GM12878 (cell line): Measurements from ENCODE around the gene TMEM86B. TPM values are rescaled to one million over a fixed set of nuclear protein-coding genes. Genes with fewer than 3 reads are reported as not detected.

Source experiments
- ATF2 ChIP-seq: IDR thresholded peaks from 2 replicates; pipeline ENCODE4 v1.6.1; 2012; ENCODE audit warnings: low read length, inconsistent platforms
- BCL3 ChIP-seq: IDR thresholded peaks from 2 replicates; pipeline ENCODE4 v1.6.1; 2011; ENCODE audit warnings: borderline replicate concordance, low read depth, mild to moderate bottlenecking, moderate library complexity, low read length; ENCODE audit not compliant: insufficient read depth, poor library complexity, severe bottlenecking
- CBX3 ChIP-seq: fragments of 200-600 bp; sonication (generic); IDR thresholded peaks from 2 replicates; pipeline ENCODE4 v1.6.1; 2016; ENCODE audit warnings: low read depth, borderline replicate concordance
- E4F1 ChIP-seq: fragments of 450-650 bp; IDR thresholded peaks from 2 replicates; pipeline ENCODE4 v1.6.1; 2018; ENCODE audit warnings: borderline replicate concordance, mild to moderate bottlenecking; ENCODE audit not compliant: partially characterized antibody
- ESRRA ChIP-seq: IDR thresholded peaks from 2 replicates; pipeline ENCODE4 v1.6.1; 2012; ENCODE audit warnings: mild to moderate bottlenecking, low read length, improper control_type of control experiment
- FOXK2 ChIP-seq: fragments of 450-650 bp; IDR thresholded peaks from 2 replicates; pipeline ENCODE4 v1.6.1; 2017; ENCODE audit warnings: mild to moderate bottlenecking, moderate library complexity
- GABPA ChIP-seq: IDR thresholded peaks from 2 replicates; pipeline ENCODE4 v1.6.1; 2014; ENCODE audit warnings: antibody characterized with exemption, low read depth, mild to moderate bottlenecking, inconsistent platforms
- IRF4 ChIP-seq: IDR thresholded peaks from 2 replicates; pipeline ENCODE4 v1.6.1; 2011; ENCODE audit warnings: low read depth, low read length
- JUNB ChIP-seq: IDR thresholded peaks from 2 replicates; pipeline ENCODE4 v1.6.1; 2016; ENCODE audit warnings: antibody characterized with exemption, mild to moderate bottlenecking
- JUND ChIP-seq: IDR thresholded peaks from 2 replicates; pipeline ENCODE4 v1.6.1; 2012; ENCODE audit warnings: low read depth, mild to moderate bottlenecking, low read length, improper control_type of control experiment, moderate library complexity
- MAX ChIP-seq: IDR thresholded peaks from 2 replicates; pipeline ENCODE4 v1.6.1; 2012; ENCODE audit warnings: low read depth, low read length, improper control_type of control experiment
- NFYB ChIP-seq: IDR thresholded peaks from 2 replicates; pipeline ENCODE4 v1.6.1; 2011; ENCODE audit warnings: low read depth, mild to moderate bottlenecking, low read length, improper control_type of control experiment, moderate library complexity; ENCODE audit not compliant: insufficient read depth
- POLR2AphosphoS5 ChIP-seq: IDR thresholded peaks from 2 replicates; pipeline ENCODE4 v1.6.1; 2011; ENCODE audit warnings: mild to moderate bottlenecking, low read length, inconsistent platforms
- SIX5 ChIP-seq: IDR thresholded peaks from 2 replicates; pipeline ENCODE4 v1.6.1; 2011; ENCODE audit warnings: mild to moderate bottlenecking, low read depth, low read length, moderate library complexity; ENCODE audit not compliant: severe bottlenecking
- SREBF1 ChIP-seq: IDR thresholded peaks from 2 replicates; pipeline ENCODE4 v1.6.1; 2012; ENCODE audit warnings: mild to moderate bottlenecking, low read length
- SREBF2 ChIP-seq: IDR thresholded peaks from 2 replicates; pipeline ENCODE4 v1.6.1; 2012; ENCODE audit warnings: mild to moderate bottlenecking, low read length
- TARDBP ChIP-seq: IDR thresholded peaks from 2 replicates; pipeline ENCODE4 v1.6.1; 2016; ENCODE audit warnings: borderline replicate concordance
- ZBED1 ChIP-seq: IDR thresholded peaks from 2 replicates; pipeline ENCODE4 v1.6.1; 2016; ENCODE audit warnings: borderline replicate concordance
- ZBTB11 ChIP-seq: fragments of 450-650 bp; formaldehyde crosslinking; IDR thresholded peaks from 2 replicates; pipeline ENCODE4 v1.5.0; 2022; ENCODE audit warnings: mild to moderate bottlenecking, missing genetic modification characterization
- ZBTB33 ChIP-seq: fragments of 450-650 bp; IDR thresholded peaks from 2 replicates; pipeline ENCODE4 v1.6.1; 2017; ENCODE audit warnings: mild to moderate bottlenecking
- polyA plus RNA-seq, 11 experiments: library from polyadenylated mRNA; depleted of rRNA in 4 of 11; unstranded in 6 of 11; stranded (reverse) in 5 of 11; fragments of >200 nt; fragmentation: Nextera tagmentation in 4 of 11; fragmentation: Illumina TruSeq in 1 of 11; extraction: Ambion mirVana in 4 of 11; extraction: Trizol in 1 of 11; gene quantifications; 1 replicate in 1 of 11; 2 replicates in 10 of 11; pipeline versions ENCODE4 v1.2.1 to v1.2.3, GENCODE V29; 2011 to 2016; ENCODE audit warnings: inconsistent platforms in 2 of 11, missing spikeins in 2 of 11, low read depth in 1 of 11
- total RNA-seq, 4 experiments: library from RNA; depleted of rRNA in 3 of 4; stranded (reverse); fragments of >200 nt in 3 of 4; fragmentation: Illumina TruSeq in 1 of 4; extraction: Trizol in 1 of 4; gene quantifications; 2 replicates each; pipeline versions ENCODE4 v1.2.1 to v1.2.3, GENCODE V29; 2013 to 2021

Gene TMEM86B
- total and polyA plus RNA-seq, 10 of the 15 experiments (the other 5 are each of a cell fraction or from before 2014, with no cell fraction given) = 0.26 to 10.6 (median 1.8) TPM

- TF ChIP-seq ZBTB11 (CRISPR knock-in tag) (no peak), BCL3 (no peak), TARDBP (no peak), FOXK2 (0 out of 2 replicates have a peak, but pooled peaks have one; percentile 1), NFYB (no peak), IRF4 (no peak), ATF2 (no peak), SREBF1 (no peak), SIX5 (no peak), ZBED1 (peak; percentile 37; the same call in 1 of the 2 replicates), ESRRA (no peak), GABPA (no peak), ZBTB33 (no peak), POLR2AphosphoS5 (no peak), CBX3 (no peak), JUND (no peak), MAX (no peak), SREBF2 (no peak), JUNB (no peak), E4F1 (no peak)
Measured at GRCh38 chr19:55259540-55260210, 31.1 kb upstream of the TMEM86B start (continued).
